ENCODE results near the gene NFKBIE. TPM values are rescaled to one million over a fixed set of nuclear protein-coding genes. Genes with fewer than 3 reads are reported as not detected.

NFKBIE gene
- total and polyA plus RNA-seq, 9 of the 15 experiments (the other 6 are each of a cell fraction or from before 2014, with no cell fraction given) = 2.1 to 16.4 (median 11.7) TPM

- no peak for TF ChIP-seq CHD4 (IDR thresholded peaks at IDR 0.05; ENCODE audit: insufficient read depth, insufficient replicate concordance, low read depth, low read length, poor library complexity, severe bottlenecking)
- peak; percentile 93 for TF ChIP-seq NFIC (IDR thresholded peaks at IDR 0.05)
- TF ChIP-seq CC2D1A (IDR thresholded peaks at IDR 0.05) = peak; percentile 92; the same call in 1 of the 2 replicates
- TF ChIP-seq HNRNPL (IDR thresholded peaks at IDR 0.05; ENCODE audit: low read depth, low read length) = 0 out of 2 replicates have a peak, but pooled peaks have one; percentile 54
- peak; percentile 77 for TF ChIP-seq GATAD2A (IDR thresholded peaks at IDR 0.05)
- TF ChIP-seq EP400 (IDR thresholded peaks at IDR 0.05) = peak; percentile 60; the same call in 1 of the 2 replicates
- TF ChIP-seq KDM1A (IDR thresholded peaks at IDR 0.05) = peak; percentile 89 to 91
- TF ChIP-seq BHLHE40 (IDR thresholded peaks at IDR 0.05; ENCODE audit: low read length) = peak; percentile 84
- TF ChIP-seq ZC3H8 (IDR thresholded peaks at IDR 0.05) = peak; percentile 12; the same call in 1 of the 2 replicates
- peak; percentile 97 for TF ChIP-seq TCF3 (CRISPR knock-in tag; IDR thresholded peaks at IDR 0.05)
- TF ChIP-seq PTBP1 (IDR thresholded peaks at IDR 0.05; ENCODE audit: low read depth, low read length) = no peak
- peak; percentile 48 for TF ChIP-seq SMAD1 (IDR thresholded peaks at IDR 0.05; ENCODE audit: low read depth, low read length, partially characterized antibody)
- peak; percentile 98 for TF ChIP-seq CCNT2 (IDR thresholded peaks at IDR 0.05; ENCODE audit: borderline replicate concordance, extremely low read depth, insufficient read length, low read depth, low read length)
- TF ChIP-seq ZNF79 (CRISPR knock-in tag; IDR thresholded peaks at IDR 0.05; ENCODE audit: low read depth) = 0 out of 2 replicates have a peak, but pooled peaks have one; percentile 3
- TF ChIP-seq CXXC5 (CRISPR knock-in tag; IDR thresholded peaks at IDR 0.05) = peak; percentile 85
- TF ChIP-seq L3MBTL2 (IDR thresholded peaks at IDR 0.05) = peak; percentile 46; the same call in 1 of the 2 replicates
- no peak for TF ChIP-seq NCOA2 (IDR thresholded peaks at IDR 0.05; ENCODE audit: partially characterized antibody in 2 of 2)
- TF ChIP-seq ZNF239 (CRISPR knock-in tag; IDR thresholded peaks at IDR 0.05) = peak; percentile 14; the same call in 1 of the 2 replicates
- peak; percentile 67; the same call in 1 of the 2 replicates for TF ChIP-seq TOE1 (IDR thresholded peaks at IDR 0.05; ENCODE audit: borderline replicate concordance)
- TF ChIP-seq TOE1 (CRISPR knock-in tag; IDR thresholded peaks at IDR 0.05; ENCODE audit: borderline replicate concordance, low read depth) = no peak
- peak; percentile 91 for TF ChIP-seq SMARCE1 (IDR thresholded peaks at IDR 0.05)
- peak; percentile 45; the same call in 1 of the 2 replicates for TF ChIP-seq GABPB1 (CRISPR knock-in tag; IDR thresholded peaks at IDR 0.05)
- no peak for TF ChIP-seq HNRNPLL (IDR thresholded peaks at IDR 0.05; ENCODE audit: low read depth, low read length, poor library complexity, severe bottlenecking)
- TF ChIP-seq NCOA6 (IDR thresholded peaks at IDR 0.05) = no peak
- TF ChIP-seq SMARCA5 (IDR thresholded peaks at IDR 0.05) = peak; percentile 70; the same call in 1 of the 2 replicates
- 0 out of 4 replicates have a peak, but pooled peaks of 1 of the 2 experiments have one; percentile 35 for TF ChIP-seq MLLT1 (IDR thresholded peaks at IDR 0.05)
- TF ChIP-seq TEAD1 (CRISPR knock-in tag; IDR thresholded peaks at IDR 0.05) = peak in 1 of 2 experiments; percentile 6; a peak in 1 of 4 replicates
- no peak for TF ChIP-seq KDM2B (CRISPR knock-in tag; IDR thresholded peaks at IDR 0.05)
- TF ChIP-seq XRCC5 (IDR thresholded peaks at IDR 0.05; ENCODE audit: low read depth, low read length) = peak; percentile 69; the same call in 1 of the 2 replicates
- peak; percentile 53 for TF ChIP-seq RBBP5 (IDR thresholded peaks at IDR 0.05; ENCODE audit: borderline replicate concordance, insufficient read depth, low read length, poor library complexity, severe bottlenecking)
These were observed 39.6 kb downstream of the NFKBIE start (continued) for GRCh38 chr6:44225579-44226325.
